Muscle of back (tissue), 11 donors: Measurements from ENCODE around the gene RBFA. TPM values are rescaled to one million over a fixed set of nuclear protein-coding genes. Genes with fewer than 3 reads are reported as not detected.

Experiments used
- DNase-seq, 3 donors: peaks; one replicate each; pipeline versions ENCODE4 v3.0.0 to v3.0.0-alpha.2; 2013
- polyA plus RNA-seq, 10 donors: library from polyadenylated mRNA; unstranded; fragments of 120-200 nt; gene quantifications; one replicate each; pipeline ENCODE4 v1.2.1, GENCODE V29; 2013; ENCODE audit not compliant: insufficient read length in 10 of 10

RBFA gene
- polyA plus RNA-seq, 10 donors: 19.7 to 36.5 (median 25.5) TPM

DNA sequence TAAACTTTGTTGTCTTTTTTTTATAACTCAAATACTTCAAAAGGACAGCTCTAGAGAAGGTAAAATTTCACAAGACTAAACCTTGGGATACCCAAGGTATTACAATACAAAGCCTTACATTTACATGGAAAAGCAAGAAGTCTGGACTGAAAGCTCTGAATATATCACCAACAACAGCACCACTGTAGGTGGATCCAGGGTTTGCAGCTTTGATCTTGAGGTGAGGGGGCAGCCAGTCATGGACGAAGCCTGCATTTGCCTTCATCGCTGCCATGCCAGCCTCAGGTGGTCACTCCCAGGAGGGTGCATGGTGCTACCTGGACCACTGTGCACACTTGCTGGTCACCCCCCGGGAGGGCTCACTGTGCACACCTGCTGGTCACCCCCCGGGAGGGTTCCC is 36.6 kb downstream of the RBFA start:
- no peak for DNase-seq

DNA sequence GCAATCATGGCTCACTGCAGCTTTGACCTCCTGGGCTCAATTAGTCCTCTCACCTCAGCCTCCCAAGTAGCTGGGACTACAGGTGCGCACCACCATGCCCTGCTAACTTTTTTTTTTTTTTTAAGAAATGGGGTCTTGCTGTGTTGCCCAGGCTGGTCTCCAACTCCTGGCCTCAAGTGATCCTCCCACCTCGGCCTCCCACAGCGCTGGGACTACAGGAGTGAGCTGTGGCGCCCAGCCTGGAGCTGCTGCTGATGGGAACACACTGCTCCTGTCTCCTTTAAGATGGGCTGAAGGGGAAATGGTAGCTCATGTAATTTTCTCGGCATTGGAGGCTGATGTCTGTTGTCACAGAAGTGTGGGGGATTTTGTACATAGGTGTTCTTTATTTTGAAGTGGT is 39.9 kb downstream of the RBFA start:
- no peak for DNase-seq

DNA sequence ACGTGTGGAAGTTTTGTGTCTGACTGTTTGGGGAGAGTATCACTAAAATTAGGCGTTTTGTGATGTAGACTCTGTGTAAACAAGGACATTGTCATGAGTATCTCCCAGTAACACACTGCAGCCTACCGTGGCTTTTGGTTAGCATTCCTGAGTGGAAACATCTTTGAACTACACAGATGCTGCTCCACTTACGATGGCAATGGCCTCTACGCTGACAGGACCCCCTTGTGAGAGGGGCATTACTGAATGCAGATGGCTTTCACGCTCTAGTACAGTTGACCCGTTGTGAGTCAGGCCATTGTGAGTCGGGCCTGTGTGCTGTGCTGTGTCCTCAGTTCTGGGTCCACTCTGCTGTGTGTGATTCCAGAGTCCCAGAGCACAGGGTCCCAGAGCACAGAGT is 40.5 kb downstream of the RBFA start:
- no peak for DNase-seq

DNA sequence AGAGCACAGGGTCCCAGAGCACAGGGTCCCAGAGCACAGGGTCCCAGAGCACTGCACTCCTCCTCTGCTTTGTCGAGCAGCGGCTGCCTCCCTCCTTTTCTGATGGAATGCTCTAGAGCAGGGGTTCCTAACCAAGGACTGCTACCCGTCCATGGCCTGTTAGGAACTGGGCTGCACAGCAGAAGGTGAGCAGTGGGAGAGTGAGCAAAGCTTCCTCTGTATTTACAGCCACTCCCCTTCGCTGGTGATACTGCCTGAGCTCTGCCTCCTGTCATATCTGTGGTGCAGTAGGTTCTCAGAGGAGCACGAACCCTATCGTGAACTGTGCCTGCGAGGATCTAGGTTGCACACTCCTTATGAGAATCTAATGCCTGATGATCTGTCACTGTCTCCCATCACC is 41.7 kb downstream of the RBFA start:
- DNase-seq: no peak

DNA sequence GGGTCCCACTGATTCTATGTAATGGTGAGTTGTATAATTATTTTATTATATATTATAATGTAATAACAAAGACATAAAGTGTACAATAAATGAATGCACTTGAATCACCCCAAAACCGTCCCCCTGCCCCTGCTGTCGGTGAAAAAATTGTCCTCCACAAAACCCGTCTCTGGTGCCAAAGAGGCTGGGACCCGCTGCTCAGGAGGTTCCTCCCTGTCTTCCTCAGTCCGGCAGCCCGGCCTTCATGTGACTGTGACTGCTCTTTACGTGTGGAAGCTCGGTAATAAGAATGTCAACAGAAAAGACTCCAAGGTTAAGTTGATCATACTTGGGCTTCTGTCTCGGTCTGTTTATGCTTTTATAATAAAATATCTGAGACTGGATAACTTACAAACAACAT is 42.1 kb downstream of the RBFA start:
- DNase-seq: no peak

DNA sequence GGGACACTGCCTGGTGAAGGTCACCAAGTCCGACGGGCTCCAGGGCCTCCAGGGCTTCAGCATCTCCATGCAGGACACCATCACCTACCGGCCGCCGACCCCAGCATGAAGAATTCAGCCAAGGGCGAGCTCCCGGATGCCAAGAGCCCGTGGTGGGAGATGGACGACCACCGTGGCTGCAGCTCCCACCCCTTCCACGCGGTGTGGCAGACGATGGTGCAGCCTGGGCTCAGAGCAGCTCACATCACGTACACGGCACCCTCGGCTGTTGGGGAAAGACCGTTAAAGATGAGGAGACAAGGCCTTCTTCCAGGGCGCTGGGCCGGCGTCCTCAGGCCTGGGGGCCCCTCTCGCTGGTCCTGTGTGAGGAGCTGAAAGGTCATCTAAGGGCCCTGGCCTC is 43.6 kb downstream of the RBFA start:
- DNase-seq: no peak

Other genes with a start within 250 kb of the RBFA start
- gene KCNG2, start 236.5 kb upstream of the RBFA start, polyA plus RNA-seq: under 1 TPM; 0.13 to 0.63 (median 0.37) TPM
- 10 to 100 TPM; 19.0 to 27.2 (median 22.8) TPM for gene SLC66A2, start 82.8 kb upstream of the RBFA start, polyA plus RNA-seq
- gene HSBP1L1, start 69.8 kb upstream of the RBFA start, polyA plus RNA-seq: 1 to 10 TPM; 1.3 to 5.6 (median 3.7) TPM
- 100 to 1,000 TPM in 5 of 10 donors, 10 to 100 TPM in 5; 82.3 to 108 (median 98.3) TPM for gene TXNL4A, start 45.9 kb upstream of the RBFA start, polyA plus RNA-seq
- gene ADNP2, start 74.8 kb downstream of the RBFA start, polyA plus RNA-seq: 10 to 100 TPM in 7 of 10 donors, 1 to 10 TPM in 3; 8.7 to 13.7 (median 11.0) TPM
- 10 to 100 TPM in 2 of 10 donors, 1 to 10 TPM in 8; 4.4 to 12.7 (median 5.4) TPM for gene PARD6G, start 213.1 kb downstream of the RBFA start, polyA plus RNA-seq